Endothelial cell of umbilical vein (primary cell): ENCODE results near the gene OPA3. TPM values are rescaled to one million over a fixed set of nuclear protein-coding genes. Genes with fewer than 3 reads are reported as not detected.

Experiments
- BruUV-seq: library from RNA; stranded (reverse); fragments of 400-500 nt; replicated peaks from 2 replicates; lab custom pipeline; 2021; lab: Mats Ljungman, UMichigan
- CTCF ChIA-PET: fragments of 300-600, 350-600 bp; sonication (Branson Sonifier 250); formaldehyde crosslinking; loops from one replicate; lab custom pipeline; 2021; ENCODE audit warnings: antibody characterized with exemption, inconsistent platforms; lab: Charles Lee
- POLR2A ChIA-PET: fragments of 300-600, 350-600 bp; sonication (Branson Sonifier 250); formaldehyde crosslinking; loops from one replicate; lab custom pipeline; 2021; ENCODE audit warnings: antibody characterized with exemption, inconsistent platforms; lab: Charles Lee
- DNase-seq: peaks from one replicate; pipeline ENCODE4 v3.0.0-alpha.2; 2011; ENCODE audit warnings: low read depth, low spot score
- FAIRE-seq: peaks from 2 replicates; lab custom pipeline; 2011; peaks lifted over from hg19 to GRCh38; lab: Jason Lieb, UNC
- H2AFZ ChIP-seq: 2 replicates; pipeline ENCODE4 v1.6.0; 2012; ENCODE audit warnings: low read depth, low read length, control low read depth, inconsistent platforms
- H3K27ac ChIP-seq: 2 replicates; pipeline ENCODE4 v1.5.1; 2011; ENCODE audit warnings: low read depth, mild to moderate bottlenecking, control low read depth, low read length, moderate library complexity; ENCODE audit not compliant: insufficient read depth
- H3K27me3 ChIP-seq, 2 experiments: 2 replicates each; pipeline versions ENCODE4 v1.6.0 to v1.6.1; 2011; ENCODE audit warnings: low read length in 2 of 2, mixed read lengths in 1 of 2; ENCODE audit not compliant: control insufficient read depth in 2 of 2, insufficient read depth in 2 of 2
- H3K36me3 ChIP-seq, 2 experiments: 2 replicates in 1 of 2; 3 replicates in 1 of 2; pipeline ENCODE4 v1.5.1; 2011; ENCODE audit warnings: low read length in 2 of 2, mild to moderate bottlenecking in 1 of 2, moderate library complexity in 1 of 2; ENCODE audit not compliant: control insufficient read depth in 2 of 2, insufficient read depth in 2 of 2; ENCODE audit errors: extremely low read depth in 1 of 2
- H3K4me1 ChIP-seq: 3 replicates; pipeline ENCODE4 v1.5.1; 2011; ENCODE audit warnings: mild to moderate bottlenecking, low read length; ENCODE audit not compliant: control insufficient read depth, insufficient read depth; ENCODE audit errors: extremely low read depth
- H3K4me2 ChIP-seq: 2 replicates; pipeline ENCODE4 v1.6.1; 2011; ENCODE audit warnings: low read length, control low read depth, mixed read lengths; ENCODE audit not compliant: insufficient read depth
- H3K4me3 ChIP-seq, 3 experiments: fragments of 200-600 bp in 1 of 3; sonication (generic), shearing (Covaris generic) in 1 of 3; replicated peaks in 1 of 3; 2 replicates each; pipeline ENCODE4 v1.5.1; 2011 to 2016; ENCODE audit warnings: control low read depth in 3 of 3, low read length in 3 of 3, mild to moderate bottlenecking in 2 of 3, inconsistent platforms in 1 of 3, low read depth in 1 of 3, moderate library complexity in 1 of 3; ENCODE audit not compliant: insufficient read depth in 1 of 3
- H3K79me2 ChIP-seq: 2 replicates; pipeline ENCODE4 v1.6.0; 2012; ENCODE audit warnings: low read length, inconsistent platforms; ENCODE audit not compliant: control insufficient read depth, insufficient read depth
- H3K9ac ChIP-seq: replicated peaks from 2 replicates; pipeline ENCODE3; 2011; ENCODE audit warnings: low read length, control low read depth; ENCODE audit not compliant: insufficient read depth; ENCODE audit errors: extremely low read depth
- H3K9me1 ChIP-seq: replicated peaks from 3 replicates; pipeline ENCODE4 v1.6.0; 2011; ENCODE audit warnings: mild to moderate bottlenecking, low read length; ENCODE audit not compliant: control insufficient read depth, insufficient read depth; ENCODE audit errors: extremely low read depth
- H3K9me3 ChIP-seq: replicated peaks from 2 replicates; pipeline ENCODE4 v1.5.1; 2012; ENCODE audit warnings: low read length, inconsistent platforms; ENCODE audit not compliant: control insufficient read depth, insufficient read depth
- H4K20me1 ChIP-seq: replicated peaks from 2 replicates; pipeline ENCODE3; 2011; ENCODE audit warnings: mild to moderate bottlenecking, low read length; ENCODE audit not compliant: control insufficient read depth, insufficient read depth; ENCODE audit errors: extremely low read depth
- JUN ChIP-seq: IDR thresholded peaks from 2 replicates; pipeline ENCODE4 v1.6.1; 2011; ENCODE audit warnings: borderline replicate concordance, low read depth; ENCODE audit not compliant: insufficient read length, insufficient read depth
- POLR2A ChIP-seq: IDR thresholded peaks from 2 replicates; pipeline ENCODE4 v1.6.1; 2012; ENCODE audit warnings: low read depth, mild to moderate bottlenecking, control low read depth, low read length
- POLR2AphosphoS5 ChIP-seq: IDR thresholded peaks from 2 replicates; pipeline ENCODE4 v1.6.1; 2012; ENCODE audit warnings: low read depth, mild to moderate bottlenecking, control low read depth, low read length, moderate library complexity; ENCODE audit not compliant: insufficient read depth
- dilution Hi-C: fragments of 300-500 bp; cut with MboI; formaldehyde crosslinking; loops from one replicate; pipeline ENCODE4 v1.15.0; 2019; ENCODE audit warnings: low sequenced_read_pairs; ENCODE audit not compliant: extremely low pct_ligation_motif_present
- intact Hi-C: fragments of 100-400 bp; cut with micrococcal nuclease; formaldehyde crosslinking; loops from one replicate; pipeline ENCODE4 v1.10.0; 2022
- polyA plus RNA-seq, 4 experiments: library from polyadenylated mRNA; depleted of rRNA in 3 of 4; stranded (reverse) in 3 of 4; unstranded in 1 of 4; fragments of >200 nt; gene quantifications; 2 replicates each; pipeline versions ENCODE4 v1.2.1 to v1.2.3, GENCODE V29; 2011 to 2012; ENCODE audit warnings: missing spikeins in 1 of 4
- total RNA-seq: library from RNA; stranded (reverse); gene quantifications from 2 replicates; pipeline ENCODE4 v1.2.3, GENCODE V29; 2021
- TF ChIP-seq, protein P1 (sequence below), 2 donors: IDR thresholded peaks; 1 replicate in 1 of 2; 2 replicates in 1 of 2; pipeline ENCODE4 v1.5.1; 2011; ENCODE audit warnings: low read length in 2 of 2, mild to moderate bottlenecking in 2 of 2, moderate library complexity in 2 of 2, control low read depth in 1 of 2, inconsistent platforms in 1 of 2, low read depth in 1 of 2; ENCODE audit not compliant: insufficient read depth in 1 of 2; ENCODE audit errors: extremely low read depth in 1 of 2

The OPA3 gene
- total and polyA plus RNA-seq, 2 donors (not counting 3 experiments of a cell fraction or from before 2014, with no cell fraction given): 15.4 to 16.0 TPM

DNA sequence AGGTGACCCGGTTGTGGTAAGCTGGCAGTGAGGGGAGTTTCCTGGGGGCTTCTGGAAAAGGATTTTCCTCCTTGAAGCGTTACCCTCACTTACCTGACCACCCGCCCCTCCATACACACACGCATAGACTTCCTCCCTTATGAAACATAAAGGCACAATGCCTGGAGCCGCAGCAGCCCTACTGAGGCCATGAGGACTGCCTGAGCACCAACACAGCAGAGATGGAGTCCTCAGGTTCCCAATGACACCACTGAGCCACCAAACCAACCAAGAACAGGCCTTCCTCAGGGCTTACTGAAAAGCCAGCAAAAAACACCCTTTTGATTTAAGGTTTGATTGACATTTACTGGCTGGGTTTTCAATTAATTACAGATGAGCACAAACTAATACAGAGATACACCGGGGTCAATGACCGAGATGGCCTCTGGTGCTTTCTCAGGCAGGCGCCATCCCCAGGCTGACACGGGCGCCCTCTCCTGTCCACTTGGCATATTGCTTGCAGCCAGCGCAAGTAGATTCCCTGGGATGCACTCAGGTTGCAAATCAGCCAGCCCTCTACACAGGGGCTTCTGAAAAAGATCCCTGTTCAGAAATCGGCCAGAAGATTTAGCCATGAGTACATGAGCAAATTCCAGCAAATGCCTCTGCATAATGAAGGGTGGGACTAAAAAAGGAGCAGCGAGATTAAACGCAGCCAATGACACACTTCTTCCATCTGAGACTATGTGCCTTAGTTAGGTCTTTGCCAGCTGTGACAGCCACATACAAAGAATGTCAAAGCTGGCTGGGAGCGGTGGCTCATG, 14.8 kb downstream of the OPA3 start:
- POLR2A ChIA-PET: interaction anchor here (0.6 kb wide), 1 partner anchor 61 kb away, joined by 5 read pairs; no protein-coding TSS in a partner anchor
- TF ChIP-seq JUN: no peak
- TF ChIP-seq POLR2AphosphoS5: no peak
- TF ChIP-seq, protein P1, sequence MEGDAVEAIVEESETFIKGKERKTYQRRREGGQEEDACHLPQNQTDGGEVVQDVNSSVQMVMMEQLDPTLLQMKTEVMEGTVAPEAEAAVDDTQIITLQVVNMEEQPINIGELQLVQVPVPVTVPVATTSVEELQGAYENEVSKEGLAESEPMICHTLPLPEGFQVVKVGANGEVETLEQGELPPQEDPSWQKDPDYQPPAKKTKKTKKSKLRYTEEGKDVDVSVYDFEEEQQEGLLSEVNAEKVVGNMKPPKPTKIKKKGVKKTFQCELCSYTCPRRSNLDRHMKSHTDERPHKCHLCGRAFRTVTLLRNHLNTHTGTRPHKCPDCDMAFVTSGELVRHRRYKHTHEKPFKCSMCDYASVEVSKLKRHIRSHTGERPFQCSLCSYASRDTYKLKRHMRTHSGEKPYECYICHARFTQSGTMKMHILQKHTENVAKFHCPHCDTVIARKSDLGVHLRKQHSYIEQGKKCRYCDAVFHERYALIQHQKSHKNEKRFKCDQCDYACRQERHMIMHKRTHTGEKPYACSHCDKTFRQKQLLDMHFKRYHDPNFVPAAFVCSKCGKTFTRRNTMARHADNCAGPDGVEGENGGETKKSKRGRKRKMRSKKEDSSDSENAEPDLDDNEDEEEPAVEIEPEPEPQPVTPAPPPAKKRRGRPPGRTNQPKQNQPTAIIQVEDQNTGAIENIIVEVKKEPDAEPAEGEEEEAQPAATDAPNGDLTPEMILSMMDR (IDR thresholded peaks at IDR 0.05; ENCODE audit: extremely low read depth in 1 of 2, insufficient read depth in 1 of 2, low read depth in 1 of 2, low read length in 2 of 2): peak; percentile 65 to 78
- TF ChIP-seq POLR2A: no peak
- no peaks in the 10 kb centered on the region for H3K9me3 ChIP-seq
- H3K27me3 ChIP-seq: no peaks in the 10 kb centered on the region
- DNase-seq (peak; percentile 41), FAIRE-seq (peak; percentile 81)
- H3K4me2 ChIP-seq: no peak overlapping the region
- H3K36me3 ChIP-seq: no peaks in the 10 kb centered on the region
- no peak overlapping the region for H3K4me3 ChIP-seq
- no peak overlapping the region for H2AFZ ChIP-seq
- peak overlapping the region; percentile 19 for H3K27ac ChIP-seq
- H4K20me1 ChIP-seq: no peaks in the 10 kb centered on the region
- no peak overlapping the region for H3K9ac ChIP-seq
- no TSS peak for BruUV-seq
- intact Hi-C loops: loop anchor here (1.0 kb wide), 2 partner anchors 47 to 72 kb away; no protein-coding TSS in a partner anchor
- dilution Hi-C loops: no loop called here
- H3K9me1 ChIP-seq: no peaks in the 10 kb centered on the region
- CTCF ChIA-PET: interaction anchor here (0.8 to 1.2 kb wide), 3 partner anchors 11 to 131 kb away, joined by 3 to 5 read pairs (median 3); no protein-coding TSS in a partner anchor
- H3K4me1 ChIP-seq: peaks cover 10% of the 10 kb centered on the region
- peaks cover 2% of the 10 kb centered on the region for H3K79me2 ChIP-seq
